ENCODE data around the gene GBP6.

GRCh38 chr1:89364954-89365550 is 1.2 kb downstream of the GBP6 start:
- no peak for TF ChIP-seq POLR2AphosphoS5 (IDR thresholded peaks at IDR 0.05; ENCODE audit: low read depth, low read length)
- no peak for TF ChIP-seq POLR2A (IDR thresholded peaks at IDR 0.05; ENCODE audit: low read depth, low read length)
- no peak for TF ChIP-seq TAF1 (IDR thresholded peaks at IDR 0.05; ENCODE audit: low read depth, low read length)
- TF ChIP-seq SPI1 (IDR thresholded peaks at IDR 0.05; ENCODE audit: low read depth, low read length): no peak
